Activated T-cell treated with anti-CD3 and anti-CD28 coated beads for 48 hours (primary cell): ENCODE measurements around the gene ARAP1.
A peak's percentile ranks its signal among the peaks of the same experiment; 100 is the strongest.

Experiments used
- DNase-seq: peaks from one replicate; pipeline ENCODE4 v3.0.0-alpha.2; 2020; ENCODE audit warnings: low read depth

ARAP1 gene

DNA sequence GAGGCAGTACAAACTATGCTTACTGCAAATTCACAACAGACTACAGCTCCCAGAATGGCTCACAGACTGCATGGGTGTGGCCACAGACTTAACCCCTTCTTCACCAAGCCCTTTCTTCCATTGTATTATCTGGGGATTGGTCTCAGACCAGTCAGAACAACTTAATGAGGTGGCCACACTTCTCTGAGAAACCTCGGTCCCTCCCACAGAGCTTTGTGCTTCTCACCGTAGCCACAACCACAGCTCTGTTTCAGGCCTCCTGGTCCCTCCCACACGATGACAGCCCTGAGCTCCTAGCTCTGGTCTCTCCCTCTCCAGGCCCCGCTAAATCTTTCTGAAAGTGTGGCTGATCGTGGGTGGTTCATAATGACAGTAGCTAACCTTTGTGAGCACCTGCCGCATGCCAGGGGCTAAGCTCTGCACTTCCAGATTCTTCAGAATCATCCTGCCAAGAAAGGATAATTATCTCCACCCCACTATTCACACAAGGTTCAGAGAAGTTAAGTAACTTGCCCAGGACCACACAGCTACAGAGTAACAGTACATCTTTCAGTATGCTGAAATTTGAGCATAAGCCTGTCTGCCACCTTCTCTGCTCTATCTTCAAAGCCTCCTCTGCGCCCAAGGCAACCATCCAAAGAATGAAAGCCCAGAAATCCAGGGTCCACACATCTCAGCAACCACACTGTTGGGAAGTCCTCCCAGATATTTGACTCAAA lies 83.4 kb downstream of the ARAP1 start:
- DNase-seq, result peak; percentile 69

DNA sequence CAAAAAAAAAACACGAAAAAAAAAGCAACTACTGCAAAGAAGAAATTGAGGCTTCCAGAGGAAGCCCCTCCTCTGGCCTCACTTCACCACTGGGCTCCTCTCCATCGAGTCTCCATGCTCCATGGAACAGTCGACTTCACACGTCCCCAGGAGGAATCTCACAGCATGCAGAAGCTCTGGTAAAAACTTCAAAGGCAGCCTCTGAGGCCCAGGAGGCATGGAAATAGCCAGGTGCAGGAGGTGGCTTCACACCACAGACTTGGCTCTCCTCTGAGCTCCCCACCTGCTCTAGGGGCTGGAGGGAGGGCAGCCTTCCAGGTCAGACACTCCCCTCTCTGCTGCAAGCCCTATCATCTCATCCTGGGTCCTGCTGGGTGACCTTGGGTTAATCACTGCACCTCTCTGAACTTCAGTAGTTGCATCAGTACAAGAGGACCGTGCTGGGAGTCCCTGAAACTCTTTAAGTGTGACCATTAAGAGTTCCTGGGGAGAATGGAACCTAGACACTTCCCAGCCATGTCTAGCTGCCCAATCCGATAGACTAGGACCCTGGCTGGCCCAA lies 86.2 kb downstream of the ARAP1 start:
- no peak for DNase-seq

DNA sequence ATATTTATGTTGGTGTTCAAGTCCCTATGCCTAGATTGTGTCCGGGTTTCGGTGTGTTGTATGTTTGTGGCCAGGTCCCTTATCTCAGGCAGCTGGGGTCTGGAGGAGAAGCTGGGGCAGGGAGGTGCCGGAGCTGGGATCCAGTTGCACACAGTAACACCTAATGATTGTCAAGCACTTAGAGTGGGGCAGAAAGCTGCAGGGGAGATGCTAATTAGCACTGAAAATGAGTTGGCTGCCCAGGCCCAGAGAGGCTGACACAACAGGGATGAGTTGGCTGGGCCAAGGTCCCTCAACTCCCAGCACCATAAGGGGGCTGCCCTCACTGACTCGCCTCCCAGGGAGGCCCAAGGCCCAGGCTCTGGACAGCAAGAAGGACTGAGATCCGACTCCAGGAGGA lies 90.2 kb downstream of the ARAP1 start:
- DNase-seq, result no peak

DNA sequence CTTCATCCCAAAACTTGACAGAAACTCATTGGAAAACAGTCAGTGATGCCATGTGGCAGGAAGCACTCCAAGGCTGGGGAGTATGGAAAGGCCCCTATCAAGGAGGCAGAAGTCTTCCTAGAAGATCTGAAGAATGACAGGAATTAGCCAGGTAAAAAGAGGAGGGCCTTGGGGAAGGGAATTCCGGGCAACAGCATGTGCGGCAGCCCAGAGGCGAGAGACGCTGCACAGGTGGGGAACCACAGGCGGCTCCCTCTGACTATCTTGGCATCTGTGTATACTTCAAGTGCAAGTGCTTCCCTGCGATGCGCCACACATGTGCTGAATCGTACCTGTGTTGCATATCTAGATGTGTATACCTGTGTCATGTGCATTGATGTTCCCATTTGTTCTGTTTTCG lies 90.7 kb downstream of the ARAP1 start:
- no peak for DNase-seq

DNA sequence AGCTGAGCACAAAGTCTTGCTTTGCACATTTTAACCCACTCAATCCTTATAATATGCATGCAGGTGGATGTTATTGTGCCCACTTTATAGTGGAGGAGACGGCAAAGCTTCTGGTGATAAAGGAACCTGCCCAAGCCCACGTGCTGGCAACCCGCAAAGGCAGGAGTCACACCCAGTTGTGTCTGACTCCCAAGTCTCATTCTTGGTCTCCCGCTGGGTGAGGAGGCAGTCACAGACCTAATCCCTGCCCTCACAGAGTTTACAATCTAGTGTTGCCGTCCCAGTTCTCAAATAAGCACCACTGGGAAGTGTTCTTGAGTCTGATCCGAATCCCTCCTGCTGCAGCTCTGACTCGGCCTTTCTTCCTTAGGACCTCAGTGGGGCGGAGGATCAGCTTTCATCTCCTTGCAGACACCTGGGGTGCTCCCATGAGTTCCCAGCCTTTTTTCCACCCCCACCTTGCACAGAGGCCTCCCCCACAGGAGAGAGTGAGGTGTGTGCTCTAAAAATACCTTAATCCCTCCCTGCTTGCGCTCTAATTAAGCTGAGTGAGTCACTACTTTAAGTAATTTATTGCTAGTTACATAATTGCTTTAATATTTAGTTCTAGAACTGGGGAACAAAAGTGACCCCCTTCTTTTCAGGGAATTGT lies 93.1 kb downstream of the ARAP1 start:
- no peak for DNase-seq

DNA sequence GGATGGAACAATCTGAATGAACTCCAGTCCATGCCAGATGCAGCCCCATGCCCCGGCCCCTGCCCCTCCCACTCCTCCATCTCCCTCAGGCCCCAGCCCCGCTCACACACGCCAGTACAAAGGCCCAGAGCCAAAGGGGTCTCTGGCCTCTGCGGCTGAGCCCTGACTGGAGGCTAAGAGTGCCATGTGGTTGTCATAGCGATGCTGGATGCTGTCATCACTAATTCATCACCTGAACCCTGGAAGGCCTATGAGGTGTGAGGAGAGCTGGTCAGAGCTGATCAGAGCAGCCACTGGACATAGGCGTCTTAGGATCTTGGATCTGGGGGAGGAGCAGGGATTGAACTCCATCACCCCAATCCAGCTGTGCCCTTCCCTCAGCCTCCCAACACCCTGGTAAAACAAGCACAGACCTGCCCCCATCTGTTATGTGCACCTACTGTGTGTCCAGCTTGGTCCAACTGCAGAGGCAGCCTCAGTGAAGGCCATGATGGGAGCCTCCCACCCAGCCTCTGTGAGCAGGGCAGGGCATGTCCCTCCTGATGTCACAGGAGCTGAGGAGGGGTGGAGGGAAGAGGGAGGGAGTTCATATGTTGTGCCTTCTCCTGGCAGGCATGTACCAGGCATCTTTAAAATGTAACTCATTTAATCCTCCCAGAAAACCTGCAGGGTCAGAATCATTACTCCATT lies 94.7 kb downstream of the ARAP1 start:
- DNase-seq, result no peak

DNA sequence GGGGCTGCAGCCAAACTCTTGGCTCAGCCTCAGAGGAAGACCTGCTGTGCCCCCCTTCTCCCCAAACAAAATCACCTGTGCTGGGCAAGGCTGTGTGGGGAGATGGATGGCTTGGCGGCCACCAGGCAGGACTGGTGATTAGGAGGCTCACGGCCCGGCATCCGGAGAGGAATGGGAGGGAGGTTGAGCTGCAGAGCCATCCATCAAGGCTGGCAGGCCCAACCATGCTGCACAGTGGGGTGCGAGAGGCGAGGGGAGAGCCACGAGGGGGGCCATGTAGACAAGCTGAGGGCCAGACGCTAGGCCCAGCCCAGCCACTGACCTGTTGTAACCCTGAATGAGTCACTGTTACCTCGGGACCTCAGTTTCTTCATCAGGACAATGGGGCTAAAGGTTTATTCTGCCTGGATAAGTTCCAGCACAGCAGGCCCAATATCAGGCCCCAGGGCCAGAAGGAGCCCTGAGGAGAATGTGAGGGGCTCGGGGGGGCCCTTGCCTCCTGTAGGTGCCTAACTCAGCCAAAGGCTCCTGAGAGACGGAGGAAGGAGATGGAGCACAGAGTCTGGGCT lies 96.2 kb downstream of the ARAP1 start:
- DNase-seq, result no peak

DNA sequence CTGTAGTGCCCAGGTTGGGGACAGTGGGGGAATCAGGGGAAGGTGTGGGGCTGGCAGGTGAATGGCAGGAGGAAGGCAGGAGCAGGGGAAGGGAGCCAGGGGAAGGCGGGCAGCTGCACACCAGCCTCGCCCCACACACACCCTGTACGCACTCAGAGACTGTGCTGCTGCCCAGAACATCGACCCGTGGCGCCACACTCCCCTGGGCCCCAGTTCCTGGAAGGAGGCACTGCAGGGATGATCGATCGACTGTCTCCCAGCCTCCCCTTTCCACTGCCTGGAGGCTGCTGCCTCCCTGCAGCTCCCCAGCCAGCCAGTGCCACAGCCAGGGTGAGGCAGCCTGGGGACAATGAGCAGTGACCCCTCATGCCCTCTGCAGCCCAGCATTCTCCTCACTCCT lies 97.2 kb downstream of the ARAP1 start:
- no peak for DNase-seq

DNA sequence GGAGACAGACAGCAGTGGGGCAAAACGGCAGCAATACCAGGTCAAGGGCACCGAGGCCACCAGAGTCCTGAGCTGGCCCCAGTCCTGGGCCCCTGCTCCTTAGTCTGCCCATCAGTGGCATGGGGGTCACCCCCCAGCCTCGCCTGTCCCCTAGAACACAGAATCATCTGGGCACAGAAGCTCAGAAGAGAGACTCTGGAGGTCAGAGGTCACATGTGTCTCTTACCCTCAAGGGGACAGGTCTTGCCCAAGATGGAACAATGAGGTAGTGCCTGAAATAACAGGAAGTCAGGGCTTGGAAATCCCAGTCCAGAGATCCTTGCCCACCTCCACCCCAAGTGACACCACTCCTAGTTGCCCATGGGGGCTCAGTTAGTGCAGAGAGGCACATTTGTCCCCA lies 98.6 kb downstream of the ARAP1 start:
- DNase-seq, result no peak

DNA sequence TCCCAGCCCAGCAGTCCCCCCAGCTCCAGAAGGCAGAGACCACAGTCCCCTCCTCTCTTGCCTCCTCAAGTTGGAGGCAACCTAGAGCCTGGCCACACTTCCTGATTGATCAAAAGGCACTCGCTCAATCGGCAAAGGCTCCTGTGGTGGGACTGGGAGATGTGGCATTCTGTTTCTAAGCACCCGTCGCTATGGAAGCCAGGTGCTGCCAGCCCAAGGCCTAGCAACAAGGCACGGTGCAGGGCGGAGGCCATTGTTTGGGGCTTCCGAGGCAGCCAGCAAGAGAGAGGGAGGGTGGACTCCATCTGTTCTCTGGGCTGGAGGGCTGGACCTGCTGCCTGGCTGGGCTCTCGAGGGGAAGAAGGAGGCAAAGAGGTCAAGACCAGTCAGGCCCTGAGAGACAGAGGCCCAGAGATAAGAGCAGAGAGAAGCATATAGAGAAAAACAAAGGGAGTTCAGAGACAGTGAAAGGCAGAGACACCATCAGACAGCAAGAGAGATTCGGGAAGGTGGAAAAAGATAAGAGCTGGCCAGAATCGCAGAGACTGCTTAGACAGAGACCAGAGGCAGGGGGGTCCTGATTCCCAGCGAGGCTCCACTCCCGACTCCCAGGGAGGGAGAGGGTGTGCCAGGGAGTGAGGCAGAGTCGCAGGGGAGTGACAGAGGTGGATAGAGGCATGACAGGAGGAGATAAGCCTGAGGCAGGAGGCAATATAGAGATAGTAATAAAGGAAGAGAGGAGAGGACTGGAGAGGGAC lies 99.2 kb downstream of the ARAP1 start:
- no peak for DNase-seq

DNA sequence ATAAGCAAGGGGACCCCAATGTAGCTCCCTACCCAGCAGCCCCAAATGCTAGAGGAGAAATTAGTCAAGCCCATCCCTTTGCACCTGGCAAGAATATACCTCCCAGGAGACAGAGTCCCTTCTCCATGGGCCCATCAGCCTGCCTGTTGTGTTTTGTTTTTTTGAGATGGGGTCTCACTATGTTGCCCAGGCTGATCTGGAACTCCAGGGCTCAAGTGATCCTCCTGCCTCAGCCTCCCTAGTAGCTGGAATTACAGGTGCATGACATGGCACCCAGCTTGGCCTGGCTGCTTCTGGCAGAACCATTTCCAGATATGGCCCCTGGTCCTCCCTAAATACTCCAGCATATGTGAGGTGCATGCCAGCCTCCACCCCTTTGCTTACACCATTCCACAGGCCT lies 100.1 kb downstream of the ARAP1 start:
- DNase-seq, result no peak

DNA sequence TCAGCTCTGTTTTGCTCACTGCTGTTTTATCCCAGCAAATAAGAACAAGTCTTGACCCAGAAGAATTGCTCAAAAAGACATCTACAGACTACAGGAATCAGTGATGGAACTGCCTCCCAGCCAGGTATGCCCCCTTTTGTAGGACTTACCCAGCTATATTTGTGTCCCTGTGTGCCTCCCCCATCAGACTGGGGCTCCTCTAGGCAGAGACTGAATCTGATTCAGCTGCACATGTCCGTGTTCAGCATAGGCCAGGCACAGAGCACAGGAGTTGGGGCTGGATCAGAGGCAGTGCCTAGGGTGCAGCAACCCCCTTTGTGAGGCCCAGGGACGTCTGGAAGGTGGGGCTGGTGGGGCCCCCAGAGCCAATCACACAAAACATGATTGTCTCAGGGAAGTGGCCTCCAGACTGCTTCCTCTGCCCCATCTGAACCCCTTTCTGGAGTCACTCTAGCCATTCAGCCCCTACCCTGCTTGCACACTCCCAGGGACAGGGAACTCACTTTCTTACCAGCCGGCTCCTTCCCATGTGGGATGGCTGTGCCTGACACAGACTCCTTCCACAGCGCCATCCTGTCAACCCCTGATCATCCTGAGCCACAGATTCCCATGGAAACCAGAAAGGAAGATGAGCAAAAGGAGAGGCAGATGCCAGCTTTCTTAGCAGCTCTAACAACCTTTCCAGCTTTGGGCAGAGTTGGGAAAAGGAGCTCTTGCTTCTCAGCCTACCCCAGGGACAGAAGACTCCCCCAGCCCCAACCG lies 102.8 kb downstream of the ARAP1 start:
- no peak for DNase-seq

DNA sequence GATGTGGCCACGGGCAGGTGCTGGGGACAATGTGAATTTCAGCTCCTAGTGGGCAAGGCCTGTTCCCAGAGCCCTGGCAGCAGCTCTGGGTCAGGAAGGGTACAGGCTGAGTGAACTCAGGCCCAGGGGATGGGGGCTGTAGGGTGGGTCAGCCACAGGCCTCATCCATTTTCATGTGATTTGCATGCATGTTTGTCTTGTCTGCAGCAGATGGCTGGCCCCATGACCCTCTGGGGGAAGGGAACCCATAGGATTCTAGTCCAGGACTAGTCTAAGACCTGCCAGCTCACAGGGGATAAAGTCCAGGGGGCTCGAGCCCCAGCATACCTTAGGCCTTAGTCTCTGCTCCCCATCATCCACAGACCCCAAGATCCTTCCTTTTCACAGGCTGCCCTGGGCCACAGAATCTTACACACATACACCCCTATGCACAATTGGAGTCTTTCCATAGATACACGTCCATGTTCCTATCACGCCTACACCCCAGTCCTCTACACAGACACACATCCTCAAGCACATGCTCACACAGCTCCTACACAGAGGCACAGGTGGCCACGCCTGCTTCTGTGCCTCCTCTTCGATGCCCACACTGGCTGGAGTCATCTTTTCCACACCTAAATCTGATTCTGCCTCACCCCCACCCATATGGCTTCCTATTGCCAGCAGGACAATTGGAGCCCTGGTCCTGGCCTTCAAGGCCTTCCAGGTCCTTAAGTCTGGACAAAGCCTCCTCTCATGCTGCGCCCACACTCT lies 103.6 kb downstream of the ARAP1 start:
- DNase-seq, result no peak

DNA sequence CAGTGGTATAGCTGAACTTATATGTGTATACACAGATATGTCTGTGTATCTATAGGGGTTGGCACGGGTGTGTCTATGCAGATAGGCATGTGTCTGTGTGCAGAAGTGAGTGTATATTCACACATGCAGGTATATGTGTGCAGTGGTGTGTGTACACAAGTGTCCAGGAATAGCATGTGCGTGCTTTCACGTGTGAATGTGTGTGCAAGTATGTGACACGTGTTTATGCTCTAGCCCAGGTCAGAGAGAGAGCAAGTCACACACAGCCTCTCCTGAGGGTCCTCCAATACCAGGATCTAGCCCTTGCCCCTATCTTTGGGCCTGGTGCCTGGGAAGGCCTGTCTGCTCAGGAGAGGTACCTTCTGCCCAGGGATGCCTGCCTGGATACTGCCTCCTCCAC lies 104.3 kb downstream of the ARAP1 start:
- DNase-seq, result no peak

DNA sequence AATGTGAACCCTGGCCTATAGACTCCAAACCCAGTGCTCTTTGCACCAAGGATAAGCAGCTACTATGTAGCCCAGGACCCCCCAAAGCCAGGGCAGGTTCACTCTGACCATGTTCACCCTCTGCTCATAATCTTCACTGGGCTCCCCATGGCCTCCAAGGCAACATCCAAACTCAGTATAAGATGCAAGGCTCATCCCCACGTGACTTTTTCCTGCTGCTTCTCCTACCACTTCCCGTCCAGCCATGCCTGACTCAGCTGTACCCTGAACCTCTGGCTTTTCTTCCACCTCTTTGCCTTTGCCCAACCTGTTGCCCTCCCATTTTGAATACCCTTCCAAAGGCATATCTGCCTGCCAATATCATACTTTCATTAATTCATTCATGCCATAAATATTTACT lies 105.7 kb downstream of the ARAP1 start:
- no peak for DNase-seq

DNA sequence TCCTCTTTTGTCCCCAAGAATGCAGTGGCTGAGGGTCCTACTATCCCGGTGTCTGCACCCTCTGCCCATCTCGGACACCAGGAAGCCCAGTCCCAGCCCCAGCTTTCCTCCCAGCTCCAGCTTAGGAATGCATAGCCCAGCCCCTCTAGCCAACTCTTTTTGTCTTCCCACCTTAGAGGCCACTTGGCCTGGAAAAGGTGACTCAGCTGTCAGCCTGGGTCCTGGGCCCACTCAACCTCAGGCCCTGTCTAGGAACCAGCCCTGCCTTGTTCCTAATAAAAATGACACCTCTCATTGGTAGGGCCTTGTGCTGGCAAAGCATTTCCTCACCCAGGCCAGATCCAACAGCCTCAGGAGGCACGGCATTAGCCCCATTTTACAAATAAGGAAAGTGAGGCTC lies 106.2 kb downstream of the ARAP1 start:
- no peak for DNase-seq

DNA sequence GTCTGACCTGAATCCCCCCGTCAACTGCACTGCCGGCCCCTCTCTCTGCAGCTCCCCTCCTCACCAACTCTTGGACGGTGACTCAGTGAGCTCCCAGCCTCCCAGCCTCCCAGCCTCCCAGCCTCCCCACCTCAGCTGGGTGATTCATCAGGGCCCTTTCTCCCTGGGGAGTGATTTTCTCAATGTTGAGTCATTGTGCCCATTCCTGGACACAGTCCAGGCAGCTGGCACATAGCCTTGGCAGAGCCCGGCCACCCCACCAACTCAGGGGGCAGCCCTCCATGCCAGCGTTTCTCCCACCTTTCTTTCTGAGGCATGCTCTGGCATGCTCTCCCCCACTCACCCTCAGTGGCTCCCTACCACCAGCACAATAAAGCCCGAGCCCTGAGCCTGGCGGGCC lies 108.7 kb downstream of the ARAP1 start:
- DNase-seq, result no peak

DNA sequence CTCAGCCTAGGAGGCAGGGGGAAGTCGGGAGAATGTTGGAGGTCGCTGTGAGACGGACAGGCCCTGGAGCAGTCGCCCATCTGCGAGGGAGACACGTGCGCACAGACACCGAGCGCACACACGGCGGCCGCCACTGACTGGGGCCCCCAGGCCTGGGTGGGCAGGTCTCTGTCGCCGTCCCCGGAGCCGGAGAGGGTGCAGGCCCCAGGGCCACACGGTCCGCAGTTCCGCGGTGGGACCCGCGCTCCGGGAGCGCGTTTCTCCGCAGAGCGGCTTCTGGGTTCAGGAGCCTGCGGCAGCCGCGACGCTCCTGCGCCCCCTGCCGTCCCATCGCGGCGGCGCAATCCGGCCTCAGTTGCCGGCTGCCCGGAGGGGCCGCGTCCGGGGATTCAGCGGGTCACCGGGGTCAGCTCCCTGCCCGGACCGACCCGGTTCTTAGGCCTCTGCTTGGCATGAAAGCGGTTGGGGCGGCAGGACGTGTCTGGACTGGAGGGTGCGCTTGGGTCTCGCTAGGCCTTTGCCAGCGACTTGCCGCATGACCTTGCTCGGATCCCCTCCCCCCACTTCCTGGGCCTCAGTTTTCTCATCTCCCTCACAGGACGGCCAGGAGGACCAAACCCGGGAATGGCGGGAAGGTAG lies 109.2 kb downstream of the ARAP1 start:
- DNase-seq, result peak; percentile 68

DNA sequence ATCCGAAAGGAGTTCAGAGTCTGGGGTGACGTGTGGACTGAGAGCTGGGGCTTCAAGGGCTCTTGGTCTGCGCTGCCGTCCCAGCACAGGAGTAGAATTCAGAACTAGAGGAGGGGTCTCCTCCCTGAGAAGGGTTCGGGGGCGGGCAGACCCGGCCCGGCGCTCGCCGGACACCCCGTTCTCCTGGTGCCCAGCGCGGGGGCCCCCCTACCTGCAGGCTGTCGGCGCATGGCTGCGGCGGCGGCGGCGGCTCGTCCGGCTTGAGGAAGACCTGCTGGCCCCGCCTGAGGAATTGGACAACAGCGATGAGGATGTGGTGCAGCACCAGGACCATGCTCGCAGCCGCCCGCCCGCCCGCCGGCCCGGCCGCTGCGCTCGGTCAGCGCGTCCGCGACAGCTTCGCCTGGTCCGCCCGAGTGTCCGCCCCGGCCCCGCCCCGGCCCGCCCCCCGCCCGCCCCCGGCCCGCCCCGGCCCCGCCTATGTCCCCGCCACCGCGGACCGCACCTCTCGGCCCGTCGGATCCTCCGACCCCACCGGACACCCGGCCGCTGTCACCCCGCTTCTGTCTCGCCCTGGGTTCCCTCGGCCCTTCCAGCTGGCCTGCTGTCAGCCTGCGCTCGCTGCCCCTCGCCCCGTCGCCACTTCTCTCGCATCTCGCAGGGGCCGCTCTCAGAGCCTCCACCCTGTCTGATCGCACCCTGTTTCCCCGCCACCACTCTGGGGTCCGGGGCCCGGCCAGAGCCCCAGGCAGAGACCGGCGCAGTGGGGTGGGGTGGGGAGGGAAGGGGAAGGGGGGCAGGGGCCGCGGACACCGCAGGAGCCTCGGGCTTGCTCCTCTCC lies 109.9 kb downstream of the ARAP1 start:
- no peak for DNase-seq
